WTC11 (cell line): ENCODE measurements around the gene MYORG. TPM values are rescaled to one million over a fixed set of nuclear protein-coding genes. Genes with fewer than 3 reads are reported as not detected.

Experiments
- ATAC-seq: fragments of 200-7000 bp; cut with Tn5 transposase; 2 replicates; pipeline ENCODE4 v1.10.0; 2021; ENCODE audit warnings: mild to moderate bottlenecking, moderate library complexity
- CTCF ChIA-PET: fragments of 300-600 bp; sonication (Branson Sonifier 250); formaldehyde crosslinking; loops from one replicate; lab custom pipeline; 2021; ENCODE audit warnings: antibody characterized with exemption; lab: Charles Lee
- POLR2A ChIA-PET: fragments of 350-600 bp; sonication (Branson Sonifier 250); formaldehyde crosslinking; loops from one replicate; lab custom pipeline; 2021; ENCODE audit warnings: antibody characterized with exemption; lab: Charles Lee
- DNase-seq: peaks from one replicate; pipeline ENCODE4 v3.0.0; 2021; ENCODE audit warnings: low spot score
- H3K27ac Mint-ChIP-seq: 2 replicates; pipeline ENCODE4 v1.8.0; 2021; ENCODE audit warnings: mixed read lengths
- H3K27me3 Mint-ChIP-seq: 2 replicates; pipeline ENCODE4 v1.8.0; 2021; ENCODE audit warnings: low read depth, mild to moderate bottlenecking, moderate library complexity, mixed read lengths
- H3K36me3 Mint-ChIP-seq: 2 replicates; pipeline ENCODE4 v1.8.0; 2021; ENCODE audit warnings: mixed read lengths
- H3K4me1 Mint-ChIP-seq: 2 replicates; pipeline ENCODE4 v1.8.0; 2022; ENCODE audit warnings: mixed read lengths
- H3K4me3 Mint-ChIP-seq: 2 replicates; pipeline ENCODE4 v1.8.0; 2021; ENCODE audit warnings: mild to moderate bottlenecking, moderate library complexity, mixed read lengths
- H3K9me3 Mint-ChIP-seq: 2 replicates; pipeline ENCODE4 v1.8.0; 2021; ENCODE audit warnings: mixed read lengths
- CREM ChIP-seq: sonication (generic); formaldehyde crosslinking; IDR thresholded peaks from 2 replicates; pipeline ENCODE4 v1.8.1; 2022; ENCODE audit warnings: mild to moderate bottlenecking, missing genetic modification reagents, moderate library complexity
- FOXJ3 ChIP-seq: sonication (generic); formaldehyde crosslinking; IDR thresholded peaks from 2 replicates; pipeline ENCODE4 v1.9.0; 2021; ENCODE audit warnings: missing genetic modification reagents, mild to moderate bottlenecking, borderline replicate concordance
- GTF2I ChIP-seq: fragments of 250-450 bp; sonication (Bioruptor Pico); conservative IDR thresholded peaks from 2 replicates; pipeline ENCODE4 v1.4.0; 2021; ENCODE audit warnings: mild to moderate bottlenecking
- JUN ChIP-seq: sonication (generic); formaldehyde crosslinking; IDR thresholded peaks from 2 replicates; pipeline ENCODE4 v1.8.0; 2023; ENCODE audit warnings: mild to moderate bottlenecking, missing genetic modification reagents
- PRRX2 ChIP-seq: fragments of 250-450 bp; sonication (Bioruptor Pico); IDR thresholded peaks from 2 replicates; pipeline ENCODE4 v1.8.0; 2021; ENCODE audit warnings: mild to moderate bottlenecking
- RORB ChIP-seq: fragments of 250-450 bp; sonication (Bioruptor Pico); IDR thresholded peaks from 2 replicates; pipeline ENCODE4 v1.9.0; 2021; ENCODE audit warnings: mild to moderate bottlenecking
- SOX15 ChIP-seq: fragments of 250-450 bp; sonication (Bioruptor Pico); IDR thresholded peaks from 2 replicates; pipeline ENCODE4 v1.9.0; 2021; ENCODE audit warnings: mild to moderate bottlenecking
- ZBTB21 ChIP-seq: sonication (generic); formaldehyde crosslinking; IDR thresholded peaks from 2 replicates; pipeline ENCODE4 v1.8.1; 2023; ENCODE audit warnings: mild to moderate bottlenecking, missing genetic modification reagents, borderline replicate concordance
- ZNF219 ChIP-seq: sonication (generic); formaldehyde crosslinking; IDR thresholded peaks from 2 replicates; pipeline ENCODE4 v1.8.0; 2023; ENCODE audit warnings: missing genetic modification reagents, mild to moderate bottlenecking, borderline replicate concordance
- total RNA-seq: library from RNA; stranded (reverse); gene quantifications from 3 replicates; pipeline ENCODE4 v1.2.3, GENCODE V29; 2021
- TF ChIP-seq, protein P1 (sequence below): sonication (generic); formaldehyde crosslinking; IDR thresholded peaks from 2 replicates; pipeline ENCODE4 v1.8.1; 2022; ENCODE audit warnings: missing genetic modification reagents, borderline replicate concordance
- TF ChIP-seq, protein P2 (sequence below): sonication (generic); formaldehyde crosslinking; IDR thresholded peaks from 2 replicates; pipeline ENCODE4 v1.8.1; 2023; ENCODE audit warnings: mild to moderate bottlenecking, missing genetic modification reagents
- TF ChIP-seq, protein P3 (sequence below): sonication (generic); formaldehyde crosslinking; IDR thresholded peaks from 2 replicates; pipeline ENCODE4 v1.8.1; 2022; ENCODE audit warnings: low read depth, missing genetic modification reagents, borderline replicate concordance
- TF ChIP-seq, protein P4 (sequence below): sonication (generic); formaldehyde crosslinking; IDR thresholded peaks from 2 replicates; pipeline ENCODE4 v1.8.1; 2023; ENCODE audit warnings: mild to moderate bottlenecking, missing genetic modification reagents, moderate library complexity
- TF ChIP-seq, protein P5 (sequence below): sonication (generic); formaldehyde crosslinking; IDR thresholded peaks from 2 replicates; pipeline ENCODE4 v1.8.0; 2022; ENCODE audit warnings: mild to moderate bottlenecking, missing genetic modification reagents

MYORG gene
- total RNA-seq, 1 experiment from 2014 or later, result 18.9 TPM

DNA sequence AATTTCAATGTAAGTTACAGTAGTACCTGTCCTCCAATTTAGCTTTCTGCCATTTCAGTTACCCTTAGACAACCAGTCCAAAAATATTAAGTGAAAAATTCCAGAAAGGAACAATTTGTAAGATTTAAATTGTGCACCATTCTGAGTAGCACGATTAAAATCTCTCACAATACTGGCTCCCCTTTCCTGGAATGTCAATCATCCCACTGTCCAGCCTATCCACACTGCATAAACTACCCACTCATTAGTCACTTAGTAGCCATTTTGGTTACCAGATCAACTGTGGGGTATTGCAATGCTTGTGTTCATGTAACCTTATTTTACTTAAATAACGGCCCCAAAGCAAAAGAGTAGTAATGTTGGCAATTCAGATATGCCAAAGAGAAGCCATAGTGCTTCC, 59.3 kb downstream of the MYORG start:
- H3K4me1 Mint-ChIP-seq, result no peaks in the 10 kb centered on the region
- H3K27ac Mint-ChIP-seq, result no peak overlapping the region
- POLR2A ChIA-PET, result no interaction called here
- no peak for ATAC-seq
- TF ChIP-seq GTF2I (CRISPR knock-in tag) (no peak), PRRX2 (CRISPR knock-in tag) (no peak), RORB (CRISPR knock-in tag) (no peak), FOXJ3 (CRISPR knock-in tag) (no peak), ZNF219 (no peak), ZBTB21 (CRISPR knock-in tag) (no peak), CREM (CRISPR knock-in tag) (no peak), JUN (no peak), SOX15 (CRISPR knock-in tag) (no peak)
- TF ChIP-seq, protein P1, sequence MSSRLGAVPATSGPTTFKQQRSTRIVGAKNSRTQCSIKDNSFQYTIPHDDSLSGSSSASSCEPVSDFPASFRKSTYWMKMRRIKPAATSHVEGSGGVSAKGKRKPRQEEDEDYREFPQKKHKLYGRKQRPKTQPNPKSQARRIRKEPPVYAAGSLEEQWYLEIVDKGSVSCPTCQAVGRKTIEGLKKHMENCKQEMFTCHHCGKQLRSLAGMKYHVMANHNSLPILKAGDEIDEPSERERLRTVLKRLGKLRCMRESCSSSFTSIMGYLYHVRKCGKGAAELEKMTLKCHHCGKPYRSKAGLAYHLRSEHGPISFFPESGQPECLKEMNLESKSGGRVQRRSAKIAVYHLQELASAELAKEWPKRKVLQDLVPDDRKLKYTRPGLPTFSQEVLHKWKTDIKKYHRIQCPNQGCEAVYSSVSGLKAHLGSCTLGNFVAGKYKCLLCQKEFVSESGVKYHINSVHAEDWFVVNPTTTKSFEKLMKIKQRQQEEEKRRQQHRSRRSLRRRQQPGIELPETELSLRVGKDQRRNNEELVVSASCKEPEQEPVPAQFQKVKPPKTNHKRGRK (CRISPR knock-in tag), result no peak
- TF ChIP-seq, protein P2, sequence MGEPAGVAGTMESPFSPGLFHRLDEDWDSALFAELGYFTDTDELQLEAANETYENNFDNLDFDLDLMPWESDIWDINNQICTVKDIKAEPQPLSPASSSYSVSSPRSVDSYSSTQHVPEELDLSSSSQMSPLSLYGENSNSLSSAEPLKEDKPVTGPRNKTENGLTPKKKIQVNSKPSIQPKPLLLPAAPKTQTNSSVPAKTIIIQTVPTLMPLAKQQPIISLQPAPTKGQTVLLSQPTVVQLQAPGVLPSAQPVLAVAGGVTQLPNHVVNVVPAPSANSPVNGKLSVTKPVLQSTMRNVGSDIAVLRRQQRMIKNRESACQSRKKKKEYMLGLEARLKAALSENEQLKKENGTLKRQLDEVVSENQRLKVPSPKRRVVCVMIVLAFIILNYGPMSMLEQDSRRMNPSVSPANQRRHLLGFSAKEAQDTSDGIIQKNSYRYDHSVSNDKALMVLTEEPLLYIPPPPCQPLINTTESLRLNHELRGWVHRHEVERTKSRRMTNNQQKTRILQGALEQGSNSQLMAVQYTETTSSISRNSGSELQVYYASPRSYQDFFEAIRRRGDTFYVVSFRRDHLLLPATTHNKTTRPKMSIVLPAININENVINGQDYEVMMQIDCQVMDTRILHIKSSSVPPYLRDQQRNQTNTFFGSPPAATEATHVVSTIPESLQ, result no peak
- TF ChIP-seq, protein P3, sequence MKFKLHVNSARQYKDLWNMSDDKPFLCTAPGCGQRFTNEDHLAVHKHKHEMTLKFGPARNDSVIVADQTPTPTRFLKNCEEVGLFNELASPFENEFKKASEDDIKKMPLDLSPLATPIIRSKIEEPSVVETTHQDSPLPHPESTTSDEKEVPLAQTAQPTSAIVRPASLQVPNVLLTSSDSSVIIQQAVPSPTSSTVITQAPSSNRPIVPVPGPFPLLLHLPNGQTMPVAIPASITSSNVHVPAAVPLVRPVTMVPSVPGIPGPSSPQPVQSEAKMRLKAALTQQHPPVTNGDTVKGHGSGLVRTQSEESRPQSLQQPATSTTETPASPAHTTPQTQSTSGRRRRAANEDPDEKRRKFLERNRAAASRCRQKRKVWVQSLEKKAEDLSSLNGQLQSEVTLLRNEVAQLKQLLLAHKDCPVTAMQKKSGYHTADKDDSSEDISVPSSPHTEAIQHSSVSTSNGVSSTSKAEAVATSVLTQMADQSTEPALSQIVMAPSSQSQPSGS (CRISPR knock-in tag), result no peak
- TF ChIP-seq, protein P4, sequence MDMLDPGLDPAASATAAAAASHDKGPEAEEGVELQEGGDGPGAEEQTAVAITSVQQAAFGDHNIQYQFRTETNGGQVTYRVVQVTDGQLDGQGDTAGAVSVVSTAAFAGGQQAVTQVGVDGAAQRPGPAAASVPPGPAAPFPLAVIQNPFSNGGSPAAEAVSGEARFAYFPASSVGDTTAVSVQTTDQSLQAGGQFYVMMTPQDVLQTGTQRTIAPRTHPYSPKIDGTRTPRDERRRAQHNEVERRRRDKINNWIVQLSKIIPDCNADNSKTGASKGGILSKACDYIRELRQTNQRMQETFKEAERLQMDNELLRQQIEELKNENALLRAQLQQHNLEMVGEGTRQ, result no peak
- TF ChIP-seq, protein P5, sequence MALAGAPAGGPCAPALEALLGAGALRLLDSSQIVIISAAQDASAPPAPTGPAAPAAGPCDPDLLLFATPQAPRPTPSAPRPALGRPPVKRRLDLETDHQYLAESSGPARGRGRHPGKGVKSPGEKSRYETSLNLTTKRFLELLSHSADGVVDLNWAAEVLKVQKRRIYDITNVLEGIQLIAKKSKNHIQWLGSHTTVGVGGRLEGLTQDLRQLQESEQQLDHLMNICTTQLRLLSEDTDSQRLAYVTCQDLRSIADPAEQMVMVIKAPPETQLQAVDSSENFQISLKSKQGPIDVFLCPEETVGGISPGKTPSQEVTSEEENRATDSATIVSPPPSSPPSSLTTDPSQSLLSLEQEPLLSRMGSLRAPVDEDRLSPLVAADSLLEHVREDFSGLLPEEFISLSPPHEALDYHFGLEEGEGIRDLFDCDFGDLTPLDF, result no peak
- no peaks in the 10 kb centered on the region; the same call in 1 of the 2 replicates for H3K36me3 Mint-ChIP-seq
- DNase-seq, result no peak
- no peaks in the 10 kb centered on the region; the same call in 1 of the 2 replicates for H3K9me3 Mint-ChIP-seq
- CTCF ChIA-PET, result no interaction called here
- H3K27me3 Mint-ChIP-seq, result no peaks in the 10 kb centered on the region
- H3K4me3 Mint-ChIP-seq, result no peak overlapping the region

Other genes with a start within 250 kb of the MYORG start
- gene UBAP1, start 197.9 kb downstream of the MYORG start, total RNA-seq, result 23.9 to 26.3 TPM (median 25.7 TPM) in 3 replicates
- 3.8 to 4.5 TPM (median 4.3 TPM) in 3 replicates for gene KIF24, start 47.6 kb downstream of the MYORG start, total RNA-seq
- 17.3 to 18.3 TPM (median 17.8 TPM) in 3 replicates for gene NUDT2, start 47.3 kb downstream of the MYORG start, total RNA-seq
- 17.2 to 20.6 TPM (median 19.5 TPM) in 3 replicates for gene FAM219A, start 81.7 kb upstream of the MYORG start, total RNA-seq
- 1.5 to 2.1 TPM (median 1.6 TPM) in 3 replicates for gene DNAI1, start 81.9 kb upstream of the MYORG start, total RNA-seq
- 26.9 to 28.3 TPM (median 27.9 TPM) in 3 replicates for gene ENHO, start 146.1 kb upstream of the MYORG start, total RNA-seq
- gene CNTFR, start 212.8 kb upstream of the MYORG start, total RNA-seq, result 8.7 to 18.0 TPM (median 9.9 TPM) in 3 replicates
- 24.5 to 35.9 TPM (median 31.4 TPM) in 3 replicates for gene RPP25L, start 235.2 kb upstream of the MYORG start, total RNA-seq
- gene DCTN3, start 243.6 kb upstream of the MYORG start, total RNA-seq, result 23.8 to 28.7 TPM (median 27.5 TPM) in 3 replicates